SK-N-MC (cell line): Measurements from ENCODE around the gene HBS1L.

ENCODE experiments used
- EZH2 ChIP-seq: fragments of 200-600 bp; sonication (generic); IDR thresholded peaks from one replicate; pipeline ENCODE4 v1.6.1; 2017; ENCODE audit warnings: antibody characterized with exemption
- POLR2AphosphoS5 ChIP-seq: IDR thresholded peaks from 2 replicates; pipeline ENCODE4 v1.6.1; 2012; ENCODE audit warnings: mild to moderate bottlenecking, low read depth, low read length, borderline replicate concordance

DNA sequence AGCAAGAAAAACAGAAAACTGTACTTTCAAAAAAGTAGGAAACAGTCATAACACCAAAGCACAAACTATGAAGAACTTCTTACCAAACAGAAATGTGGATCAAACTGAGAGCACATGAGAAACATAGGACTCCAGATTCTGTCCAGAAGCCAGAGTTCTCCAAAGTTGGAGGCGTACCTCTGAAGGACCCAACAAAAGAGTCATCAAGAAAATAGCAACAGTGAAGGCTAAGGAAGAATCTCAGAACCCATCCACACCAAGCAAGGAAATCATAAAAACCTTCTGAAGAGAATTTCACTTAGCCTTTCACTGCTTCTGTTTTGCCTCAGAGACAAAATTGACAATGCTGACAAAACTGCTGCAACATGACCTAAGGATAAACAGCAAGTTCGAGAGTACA lies 29.4 kb downstream of the HBS1L start:
- TF ChIP-seq POLR2AphosphoS5 (no peak), EZH2 (no peak)
